ENCODE measurements around the gene CD59.
A peak's percentile ranks its signal among the peaks of the same experiment; 100 is the strongest.

Gene CD59

DNA sequence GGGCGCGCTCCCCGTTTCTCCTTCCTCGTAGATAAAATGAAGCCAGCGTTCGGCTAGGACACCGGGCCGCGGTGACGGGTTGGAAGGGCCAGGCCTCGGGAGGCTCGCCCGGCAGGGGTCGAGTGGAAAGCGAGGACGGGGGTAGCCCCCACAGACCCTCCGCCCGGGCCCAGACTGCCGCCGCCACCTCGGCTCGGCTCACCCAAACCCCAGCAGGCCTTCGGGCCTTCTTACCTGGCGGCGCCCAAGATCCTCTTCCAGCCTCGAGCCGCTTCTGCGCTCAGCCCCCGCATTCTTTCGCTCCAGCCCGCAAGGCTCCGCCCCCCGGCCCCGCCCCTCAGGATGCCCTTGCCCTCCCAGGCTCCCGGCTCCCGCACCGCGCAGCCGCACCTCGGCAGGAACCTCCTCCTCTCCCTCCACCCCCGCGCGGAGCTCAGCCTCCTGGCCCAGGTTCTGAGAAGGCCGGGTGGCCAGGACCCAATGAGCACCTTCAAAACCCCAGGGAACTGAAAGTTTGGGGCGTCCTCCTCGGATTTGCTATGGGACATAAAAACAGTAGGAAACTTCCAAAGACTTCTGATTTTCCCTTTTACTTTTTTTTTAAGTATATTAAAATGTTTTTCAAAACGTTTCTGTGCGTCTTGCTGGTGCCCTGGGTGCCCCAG, at the start of gene CD59:
Gene CD59, minus strand, starts transcription at position 276 of the 665 bp plus-strand sequence. CDS start 13,978 bp downstream, outside the sequence.
- peak; percentile 68 for DNase-seq (ENCODE audit: low read depth, low spot score)

- no peak for DNase-seq (ENCODE audit: low read depth, low spot score)
Observed at GRCh38 chr11:33785609-33786008, 49.4 kb upstream of the CD59 start.

GRCh38 chr11:33779849-33780528, 43.8 kb upstream of the CD59 start:
- no peak for DNase-seq (ENCODE audit: low read depth, low spot score)

- no peak for DNase-seq (ENCODE audit: low read depth, low spot score)
Observed at GRCh38 chr11:33778675-33779074, 42.5 kb upstream of the CD59 start.

DNA sequence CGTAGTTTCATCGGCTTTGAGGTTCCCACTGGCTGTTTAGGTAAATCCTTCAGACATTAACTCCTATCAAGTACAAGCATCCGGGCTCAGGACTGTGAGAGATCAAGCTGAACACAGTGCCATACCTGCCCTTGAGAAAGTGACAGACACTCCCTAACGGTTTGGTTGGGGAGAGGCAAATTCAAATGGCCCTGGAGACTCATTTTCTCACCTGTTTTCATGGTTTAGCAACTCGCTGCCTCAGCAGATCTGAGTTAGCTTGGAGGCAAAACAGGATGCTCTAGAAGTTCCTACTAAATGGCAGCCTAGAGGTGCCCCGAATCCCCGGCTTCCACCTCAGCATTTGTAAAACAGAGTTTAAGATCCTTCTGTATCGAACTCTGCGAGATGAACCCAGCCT, 41.7 kb upstream of the CD59 start:
- DNase-seq (ENCODE audit: low read depth, low spot score): no peak

GRCh38 chr11:33775832-33776470, 39.7 kb upstream of the CD59 start:
- no peak for DNase-seq (ENCODE audit: low read depth, low spot score)

DNA sequence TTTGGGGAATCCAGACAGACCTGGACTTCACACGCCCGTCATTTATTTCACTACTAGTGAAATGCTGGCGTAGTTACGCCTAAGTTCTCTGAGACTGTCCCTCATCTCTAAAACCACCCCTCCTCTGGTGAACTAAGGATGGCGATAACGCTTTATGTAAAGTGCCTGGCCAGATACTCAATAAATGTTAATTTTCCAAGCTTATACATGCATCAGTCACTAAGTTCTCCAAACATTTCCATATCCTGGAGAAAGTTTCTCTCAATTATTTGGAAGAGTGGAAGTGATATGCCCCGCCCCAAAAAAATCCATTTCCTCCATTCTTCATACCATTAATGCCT, 39.2 kb upstream of the CD59 start:
- DNase-seq (ENCODE audit: low read depth, low spot score): no peak

GRCh38 chr11:33774736-33775466, 38.7 kb upstream of the CD59 start:
- no peak for DNase-seq (ENCODE audit: low read depth, low spot score)

DNA sequence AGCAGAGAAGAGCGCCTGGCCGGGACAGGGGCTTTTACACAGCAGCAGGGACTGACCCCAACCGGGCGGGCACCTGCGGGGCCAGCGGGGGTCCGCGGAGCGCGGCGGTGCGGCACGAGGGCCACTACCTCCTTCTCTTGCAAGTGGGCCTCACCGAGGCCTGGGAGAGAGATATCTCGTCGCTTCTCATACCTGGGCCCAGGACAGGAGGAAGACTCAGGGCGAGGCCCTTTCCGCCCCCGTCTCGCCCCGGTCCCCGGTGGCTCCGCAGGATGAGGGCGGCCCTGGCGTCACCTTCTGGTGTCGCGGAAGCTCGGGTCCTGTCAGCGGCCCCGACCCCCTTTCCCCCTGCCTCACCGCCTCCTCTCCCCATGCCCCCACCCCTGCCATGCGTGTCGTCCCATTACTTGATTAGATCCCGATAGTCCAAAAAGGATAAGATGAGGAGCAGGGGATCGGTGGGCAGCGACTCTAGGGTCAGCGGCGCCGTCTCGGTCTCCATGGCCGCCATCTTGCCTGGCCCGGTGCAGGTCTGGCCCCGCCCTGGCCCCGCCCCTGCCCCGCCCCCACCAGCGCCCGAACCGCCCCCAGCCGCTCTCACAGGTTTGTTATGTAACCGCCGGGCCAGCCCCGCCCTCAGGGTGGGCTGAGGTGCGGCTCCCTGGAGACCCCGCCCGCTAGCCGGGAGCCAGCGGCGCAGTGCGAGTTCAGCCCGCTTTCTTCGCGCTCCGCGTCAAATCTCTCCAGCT, 37.9 kb upstream of the CD59 start, which contains the start of gene FBXO3:
Gene FBXO3, minus strand, starts transcription at position 534 of the 749 bp plus-strand sequence. Its CDS starts 23 bp downstream, at position 511.
- peak; percentile 71 for DNase-seq (ENCODE audit: low read depth, low spot score)

DNA sequence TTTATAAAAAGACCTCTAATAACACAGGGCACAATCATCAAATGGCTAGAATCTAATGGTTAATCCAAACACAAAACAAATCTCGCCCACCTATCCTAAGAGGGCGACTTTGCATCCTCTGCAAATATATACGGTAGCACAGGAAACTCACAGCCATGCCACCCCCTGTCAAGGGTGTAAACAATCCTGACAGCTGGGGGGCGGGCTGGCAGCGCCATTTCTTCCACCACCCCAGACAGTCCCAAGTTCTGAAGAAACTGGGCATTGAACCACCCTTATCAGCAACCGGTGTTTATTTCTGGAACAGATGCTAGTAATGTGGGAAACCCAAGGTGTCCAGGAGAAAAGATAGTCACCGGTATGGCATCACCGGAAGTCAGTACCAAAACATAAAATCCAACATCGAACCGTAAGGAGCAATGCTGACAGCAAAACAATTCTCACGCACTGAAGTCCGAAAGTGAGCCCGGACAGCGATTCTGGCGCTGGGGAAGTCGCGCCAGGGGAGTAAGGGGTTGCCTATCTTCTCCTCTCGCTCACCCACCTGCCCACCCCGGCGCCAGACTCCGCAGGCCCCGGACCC, 37.3 kb upstream of the CD59 start:
- DNase-seq (ENCODE audit: low read depth, low spot score): no peak

- DNase-seq (ENCODE audit: low read depth, low spot score): no peak
Observed at GRCh38 chr11:33772870-33773269, 36.6 kb upstream of the CD59 start.

GRCh38 chr11:33772300-33772699, 36.1 kb upstream of the CD59 start:
- DNase-seq (ENCODE audit: low read depth, low spot score): no peak

DNA sequence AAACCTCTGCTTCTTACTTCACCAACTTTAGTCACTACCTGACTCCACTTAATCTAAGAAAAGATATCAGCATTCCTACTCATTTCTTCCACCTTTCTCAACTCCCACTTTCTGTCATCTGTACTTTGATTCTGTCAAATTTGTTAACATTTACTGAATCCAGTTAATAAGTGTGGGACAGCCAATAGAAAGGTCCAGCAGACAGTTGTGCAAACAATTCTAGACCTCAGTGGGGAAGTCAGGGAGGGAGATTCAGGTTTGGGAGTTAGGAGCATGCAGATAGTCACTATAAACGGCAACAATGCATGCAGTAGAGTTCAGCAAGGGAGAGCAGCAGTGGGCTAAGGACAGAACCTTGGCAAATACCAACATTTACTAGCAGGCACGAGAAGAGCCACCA, 34.0 kb upstream of the CD59 start:
- DNase-seq (ENCODE audit: low read depth, low spot score): no peak

GRCh38 chr11:33769542-33769941, 33.3 kb upstream of the CD59 start:
- DNase-seq (ENCODE audit: low read depth, low spot score): no peak

DNA sequence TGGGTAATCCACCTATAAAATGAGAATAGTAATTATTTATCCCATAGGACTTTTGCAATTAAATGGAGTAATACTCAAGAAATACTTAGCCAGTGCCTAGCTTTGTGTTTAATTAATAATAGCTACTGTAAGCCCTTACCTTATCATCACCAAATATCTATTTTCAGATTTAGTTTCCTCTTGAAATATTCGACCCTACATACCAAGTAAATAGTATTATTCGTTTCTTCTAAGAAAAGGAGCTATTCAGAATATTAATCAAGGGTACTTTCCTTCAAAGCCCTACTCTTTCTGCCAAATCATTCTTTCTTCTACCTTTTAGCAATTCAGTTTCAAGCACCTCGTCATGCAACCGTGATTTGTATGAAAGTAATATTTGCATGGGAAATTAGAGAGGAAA, 31.4 kb upstream of the CD59 start:
- no peak for DNase-seq (ENCODE audit: low read depth, low spot score)

DNA sequence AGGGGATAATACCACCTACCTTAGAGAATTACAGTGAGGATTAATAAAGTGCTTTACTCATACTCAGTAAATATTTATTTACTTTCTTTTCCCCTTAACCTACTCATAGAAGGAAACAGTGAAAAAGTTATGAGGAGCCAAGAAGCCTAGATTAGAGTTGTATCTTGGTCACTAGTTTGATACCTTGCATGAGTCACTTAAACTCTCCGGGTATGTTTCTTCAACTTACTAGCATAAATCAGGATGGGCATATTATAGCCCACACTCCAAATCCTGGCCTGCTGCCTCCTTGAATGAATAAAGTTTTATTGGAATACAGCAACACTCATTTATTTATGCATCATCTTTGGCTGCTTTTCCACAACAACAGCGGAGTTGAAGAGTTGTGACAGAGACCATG, 29.9 kb upstream of the CD59 start:
- DNase-seq (ENCODE audit: low read depth, low spot score): no peak

DNA sequence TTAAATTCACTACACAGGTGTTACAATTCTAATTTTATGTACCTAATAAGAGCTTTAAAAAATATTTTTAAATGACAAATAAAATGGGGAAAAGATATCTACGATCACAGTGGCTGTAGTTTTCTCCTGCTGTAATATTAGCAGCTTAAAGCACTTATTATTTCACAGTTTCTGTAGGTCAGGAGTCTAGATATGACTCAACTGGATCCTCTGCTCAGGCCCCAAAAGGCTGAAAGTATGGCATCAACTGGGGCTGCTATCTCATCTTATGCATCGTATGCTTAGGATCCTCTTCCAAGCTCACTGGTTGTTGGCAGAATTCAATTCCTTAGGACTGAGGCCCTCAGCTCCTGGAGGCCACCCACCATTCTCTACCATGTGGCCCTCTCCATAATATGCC, 25.2 kb upstream of the CD59 start:
- no peak for DNase-seq (ENCODE audit: low read depth, low spot score)

GRCh38 chr11:33753304-33753967, 17.2 kb upstream of the CD59 start:
- no peak for DNase-seq (ENCODE audit: low read depth, low spot score)

GRCh38 chr11:33751878-33752277, 15.7 kb upstream of the CD59 start:
- no peak for DNase-seq (ENCODE audit: low read depth, low spot score)

DNA sequence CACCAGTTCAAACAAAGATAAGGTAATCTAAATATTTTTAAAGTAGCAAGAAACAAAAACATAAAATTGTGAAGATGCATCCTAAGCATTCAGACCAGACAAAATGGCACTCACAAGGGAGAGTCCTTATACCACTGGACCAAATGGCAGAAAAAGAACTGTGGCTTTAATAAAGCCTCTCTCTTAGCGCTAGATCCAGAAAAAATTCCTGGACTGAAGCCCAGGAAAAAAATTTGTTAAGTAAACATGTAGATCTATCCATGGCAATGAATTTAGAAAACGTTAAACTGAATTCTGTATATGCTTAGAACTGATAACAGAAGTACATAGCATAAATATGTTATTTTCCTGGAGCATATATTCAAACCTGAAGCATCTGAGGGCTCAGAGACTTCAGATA, 11.8 kb upstream of the CD59 start:
- DNase-seq (ENCODE audit: low read depth, low spot score): no peak

GRCh38 chr11:33743291-33743690, 7.1 kb upstream of the CD59 start:
- DNase-seq (ENCODE audit: low read depth, low spot score): no peak
